ENCODE results near the gene RRAS.

The RRAS gene

GRCh38 chr19:49596407-49596806 is 43.5 kb downstream of the RRAS start:
- no peak for DNase-seq

DNA sequence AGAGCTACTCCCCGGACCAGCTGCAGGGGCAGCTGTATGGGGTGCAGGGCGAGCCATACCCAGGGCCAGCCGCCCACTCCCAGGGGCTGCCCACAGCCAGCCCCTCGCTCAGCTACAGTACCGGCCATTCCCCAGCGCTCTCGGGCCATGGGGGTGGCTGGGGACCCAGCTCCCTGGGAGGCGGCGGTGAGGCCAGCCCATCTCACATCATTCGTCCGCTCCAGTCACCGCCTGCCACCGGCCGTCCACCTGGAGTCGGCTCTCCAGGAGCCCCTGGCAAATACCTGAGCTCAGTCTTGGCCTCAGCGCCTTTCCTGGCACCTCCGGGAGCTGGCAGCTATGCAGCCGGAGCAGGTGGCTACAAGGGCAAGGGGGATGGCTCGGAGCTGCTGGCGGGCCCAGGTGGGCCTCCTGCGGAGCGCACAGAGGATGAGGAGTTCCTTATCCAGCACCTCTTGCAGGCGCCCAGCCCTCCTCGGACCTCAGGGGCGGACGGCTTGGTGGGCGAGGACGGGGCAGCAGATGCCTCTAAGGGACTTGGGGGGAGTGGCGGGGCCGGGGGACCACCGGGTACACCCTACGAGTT is 44.0 kb downstream of the RRAS start:
- no peak for DNase-seq

GRCh38 chr19:49594993-49595818 is 44.7 kb downstream of the RRAS start:
- DNase-seq = no peak

GRCh38 chr19:49594157-49594992 is 45.6 kb downstream of the RRAS start:
- no peak for DNase-seq

DNA sequence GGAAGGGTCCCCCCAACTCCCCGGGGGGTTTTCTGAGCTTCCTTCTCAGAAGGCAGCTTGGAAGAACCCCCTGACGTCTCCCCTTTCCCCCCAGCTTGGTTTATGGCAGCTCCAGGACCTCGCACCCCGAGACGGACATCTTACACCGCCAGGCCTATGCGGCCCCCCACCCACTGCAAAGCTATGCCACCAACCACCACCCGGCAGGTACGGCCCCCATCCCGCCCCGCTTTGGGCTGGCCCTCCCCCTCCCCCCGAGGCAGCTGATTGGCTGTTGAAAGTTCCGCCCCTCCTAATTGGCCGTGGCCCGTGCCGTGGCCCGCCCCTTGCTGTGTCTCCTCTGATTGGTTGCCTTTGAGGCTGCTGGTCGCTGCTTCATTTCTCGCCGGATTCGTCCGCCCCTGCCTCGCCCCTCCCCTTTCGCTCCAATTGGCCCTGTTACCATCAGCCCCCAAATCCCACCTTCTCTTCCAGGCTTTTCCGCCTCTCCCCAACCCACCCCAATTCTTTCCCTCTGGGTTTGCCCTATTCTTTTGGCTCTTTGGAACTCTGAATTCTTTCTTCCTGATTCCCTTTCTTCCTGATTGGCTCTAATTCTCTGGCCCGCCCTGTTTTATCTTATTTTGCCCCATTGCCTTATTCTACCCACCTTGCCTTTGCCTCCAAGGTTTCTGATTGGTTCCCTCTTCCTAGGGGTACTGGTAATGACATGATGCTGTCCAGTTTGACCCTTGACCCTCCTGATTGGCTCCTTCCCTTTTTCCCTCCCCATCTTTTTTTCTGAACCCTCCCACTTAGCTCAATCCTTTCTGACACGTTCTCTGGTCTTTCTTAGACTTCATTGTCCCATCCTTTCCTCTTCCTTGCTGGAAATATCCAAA is 46.5 kb downstream of the RRAS start:
- peak; percentile 44 to 95 (median 89) for DNase-seq

GRCh38 chr19:49592486-49593232 is 47.3 kb downstream of the RRAS start:
- peak in 5 of 51 donors; percentile 16 to 57 (median 23) for DNase-seq

- DNase-seq = peak in 31 of 51 donors; percentile 6 to 74 (median 50)
Measured at GRCh38 chr19:49591731-49592485, 48.0 kb downstream of the RRAS start.

GRCh38 chr19:49590971-49591730 is 48.8 kb downstream of the RRAS start, which contains the start of gene PRR12:
Gene PRR12, plus strand, starts transcription at chr19:49591182. Its CDS starts 473 bp downstream, at chr19:49591655.
- peak in 48 of 51 donors; percentile 27 to 94 (median 66) for DNase-seq

GRCh38 chr19:49590071-49590970 is 49.6 kb downstream of the RRAS start:
- peak; percentile 27 to 90 (median 71) for DNase-seq

DNA sequence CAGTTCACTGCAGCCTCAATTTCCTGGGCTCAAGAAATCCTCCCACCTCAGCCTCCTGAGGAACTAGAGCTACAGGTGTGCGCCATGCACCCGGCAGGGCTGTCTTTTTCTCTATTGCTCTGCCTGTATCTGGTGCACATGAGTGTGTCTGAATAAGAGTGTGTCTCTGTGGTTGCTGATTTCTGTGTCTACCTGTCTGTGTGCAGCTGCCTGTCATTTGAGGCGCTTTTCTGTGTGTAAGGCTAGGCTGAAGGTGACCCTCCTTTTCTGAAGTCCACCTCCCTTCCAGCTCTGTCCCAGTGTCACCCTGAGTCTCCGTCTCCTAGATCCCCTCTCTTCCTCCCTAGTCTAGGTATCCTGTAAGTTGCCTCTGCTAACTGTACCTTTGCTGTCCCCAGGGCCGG is 50.4 kb downstream of the RRAS start:
- DNase-seq = no peak

DNA sequence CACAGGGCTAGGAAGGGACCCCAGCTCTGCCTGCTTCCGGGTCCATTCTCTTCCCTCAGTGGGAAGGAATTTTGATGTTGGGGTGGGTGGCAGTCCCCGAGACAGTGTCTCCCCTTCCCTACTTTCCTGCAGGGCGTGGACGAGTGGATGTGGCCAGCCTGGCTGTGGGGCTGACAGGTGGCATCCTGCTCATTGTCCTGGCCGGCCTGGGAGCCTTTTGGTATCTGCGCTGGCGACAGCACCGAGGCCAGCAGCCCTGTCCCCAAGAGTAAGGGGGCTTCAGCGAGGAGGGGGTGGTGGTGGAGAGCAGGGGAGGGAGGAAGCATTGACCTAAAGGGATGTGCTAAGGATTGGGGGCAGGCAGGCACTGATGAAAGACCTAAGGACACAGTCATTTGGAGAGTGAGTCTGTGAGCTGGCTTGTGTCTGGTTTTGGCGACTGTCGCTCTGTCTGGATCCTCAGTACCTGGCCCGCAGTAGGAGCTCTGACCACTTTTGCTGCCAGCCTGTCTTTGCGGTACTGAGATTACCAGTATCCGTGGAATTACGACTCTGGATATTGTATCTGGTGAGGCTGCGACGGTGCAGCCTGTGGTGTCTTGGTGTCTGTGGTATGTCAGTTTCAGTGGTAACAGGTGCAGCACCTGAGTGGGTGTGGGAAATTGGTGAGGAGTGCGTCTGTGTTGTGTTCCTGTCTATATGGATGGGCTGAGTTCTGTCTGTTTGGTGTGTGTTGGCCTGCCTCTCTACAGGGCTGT is 51.4 kb downstream of the RRAS start:
- no peak for DNase-seq

GRCh38 chr19:49587227-49587626 is 52.7 kb downstream of the RRAS start:
- DNase-seq = no peak

Measured in hypothalamus (tissue), 51 donors.